Testis (tissue), 2 donors: ENCODE measurements around the gene MEIS2.

Experiments used
- CTCF ChIP-seq, 3 experiments: fragments of 450-650 bp in 2 of 3; fragments of 200-600 bp in 1 of 3; sonication (generic) in 1 of 3; IDR thresholded peaks; one replicate each; pipeline ENCODE4 v1.5.1; 2016 to 2019; ENCODE audit warnings: antibody characterized with exemption in 3 of 3, mild to moderate bottlenecking in 2 of 3, moderate library complexity in 1 of 3
- POLR2A ChIP-seq: fragments of 450-650 bp; IDR thresholded peaks from one replicate; pipeline ENCODE4 v1.6.1; 2017; ENCODE audit warnings: antibody characterized with exemption, mild to moderate bottlenecking, moderate library complexity

- TF ChIP-seq CTCF (IDR thresholded peaks at IDR 0.05) (no peak), POLR2A (no peak)
Observed at GRCh38 chr15:37104424-37104981, 4.2 kb upstream of the MEIS2 start.
